Measurements from ENCODE around the gene TES. TPM values are rescaled to one million over a fixed set of nuclear protein-coding genes. Genes with fewer than 3 reads are reported as not detected.

TES gene
- polyA plus RNA-seq, 1 donor from 2014 or later = 38.0 TPM

- Histone ChIP-seq H3K79me2 (replicated peaks; ENCODE audit: insufficient read depth, low read length) (no peaks in the 10 kb centered on the region), H2AFZ (ENCODE audit: low read depth, low read length) (no peak overlapping the region), H3K4me3 (ENCODE audit: low read length) (no peak overlapping the region), H3K9ac (ENCODE audit: low read length) (no peak overlapping the region), H3K27ac (ENCODE audit: low read length) (no peak overlapping the region), H3F3A (ENCODE audit: insufficient read depth, low read length, poor library complexity, severe bottlenecking) (no peaks in the 10 kb centered on the region), H3K4me2 (ENCODE audit: low read length) (no peak overlapping the region), H3K9me3 (ENCODE audit: low read length) (no peaks in the 10 kb centered on the region), H3K27me3 (ENCODE audit: insufficient read depth, low read depth, low read length) (no peaks in the 10 kb centered on the region), H4K20me1 (ENCODE audit: insufficient read depth) (no peaks in the 10 kb centered on the region), H3K9me2 (ENCODE audit: insufficient read depth, low read length) (no peaks in the 10 kb centered on the region), H3K36me3 (ENCODE audit: insufficient read depth, low read length) (no peaks in the 10 kb centered on the region)
- no peak for TF ChIP-seq MXI1 (conservative IDR thresholded peaks at IDR 0.05; ENCODE audit: poor library complexity, severe bottlenecking)
Observed at GRCh38 chr7:116222501-116222900, 12.2 kb downstream of the TES start.

GRCh38 chr7:116223588-116223987 lies 13.2 kb downstream of the TES start:
- no peak overlapping the region for H2AFZ ChIP-seq (ENCODE audit: low read depth, low read length)
- H3K36me3 ChIP-seq (ENCODE audit: insufficient read depth, low read length) = no peaks in the 10 kb centered on the region
- no peak for TF ChIP-seq REST (IDR thresholded peaks at IDR 0.05; ENCODE audit: borderline replicate concordance)
- TF ChIP-seq SMC3 (conservative IDR thresholded peaks at IDR 0.05; ENCODE audit: poor library complexity) = no peak
- TF ChIP-seq CTCF (IDR thresholded peaks at IDR 0.05; ENCODE audit: poor library complexity, severe bottlenecking) = no peak
- no peak for TF ChIP-seq RAD21 (conservative IDR thresholded peaks at IDR 0.05)
- no peak for TF ChIP-seq EZH2 (IDR thresholded peaks at IDR 0.05; ENCODE audit: borderline replicate concordance, insufficient read depth, low read length, poor library complexity, severe bottlenecking)
- no peak for TF ChIP-seq MXI1 (conservative IDR thresholded peaks at IDR 0.05; ENCODE audit: poor library complexity, severe bottlenecking)
- TF ChIP-seq TAF1 (IDR thresholded peaks at IDR 0.05; ENCODE audit: low read depth) = no peak
- TF ChIP-seq EP300 (conservative IDR thresholded peaks at IDR 0.05; ENCODE audit: poor library complexity, severe bottlenecking) = no peak
- TF ChIP-seq POLR2AphosphoS5 (IDR thresholded peaks at IDR 0.05) = no peak
- H3F3A ChIP-seq (ENCODE audit: insufficient read depth, low read length, poor library complexity, severe bottlenecking) = no peaks in the 10 kb centered on the region
- no peaks in the 10 kb centered on the region for H4K20me1 ChIP-seq (ENCODE audit: insufficient read depth)
- no peak overlapping the region for H3K4me2 ChIP-seq (ENCODE audit: low read length)
- H3K27me3 ChIP-seq (ENCODE audit: insufficient read depth, low read depth, low read length) = no peaks in the 10 kb centered on the region
- H3K9me2 ChIP-seq (ENCODE audit: insufficient read depth, low read length) = no peaks in the 10 kb centered on the region
- no peaks in the 10 kb centered on the region for H3K79me2 ChIP-seq (replicated peaks; ENCODE audit: insufficient read depth, low read length)
- H3K9ac ChIP-seq (ENCODE audit: low read length) = no peak overlapping the region
- no peak overlapping the region for H3K4me3 ChIP-seq (ENCODE audit: low read length)
- H3K9me3 ChIP-seq (ENCODE audit: low read length) = no peaks in the 10 kb centered on the region
- no peak overlapping the region for H3K27ac ChIP-seq (ENCODE audit: low read length)

All from neural cell (in vitro differentiated cells).